DMS 273 (cell line): ENCODE measurements around the gene AGK.
"Not testable (repeated sequence)": the region's sequence is repeated elsewhere in the genome, so short reads cannot be mapped to it uniquely, and the experiment has no call there.

Experiments used
- DNase-seq: peaks from one replicate; lab custom pipeline; 2025; ENCODE audit not compliant: unreplicated experiment; lab: John Stamatoyannopoulos, UW

Gene AGK

GRCh38 chr7:141645188-141645587 lies 94.0 kb downstream of the AGK start:
- DNase-seq, result no peak

GRCh38 chr7:141646826-141647480 lies 95.7 kb downstream of the AGK start:
- DNase-seq, result no peak

- DNase-seq, result not testable (repeated sequence)
Observed at GRCh38 chr7:141647701-141648100, 96.5 kb downstream of the AGK start.

GRCh38 chr7:141648276-141649114 lies 97.3 kb downstream of the AGK start:
- no peak for DNase-seq

- no peak for DNase-seq
Observed at GRCh38 chr7:141649137-141649864, 98.1 kb downstream of the AGK start.

- DNase-seq, result peak; percentile 94
Observed at GRCh38 chr7:141649865-141650634, 98.8 kb downstream of the AGK start.

GRCh38 chr7:141651417-141651816 lies 100.2 kb downstream of the AGK start:
- DNase-seq, result no peak

GRCh38 chr7:141652691-141653090 lies 101.5 kb downstream of the AGK start:
- no peak for DNase-seq

GRCh38 chr7:141654551-141654950 lies 103.3 kb downstream of the AGK start:
- peak; percentile 86 for DNase-seq

- no peak for DNase-seq
Observed at GRCh38 chr7:141659501-141659900, 108.3 kb downstream of the AGK start.

GRCh38 chr7:141660259-141660658 lies 109.0 kb downstream of the AGK start:
- DNase-seq, result no peak

- no peak for DNase-seq
Observed at GRCh38 chr7:141663081-141663849, 112.1 kb downstream of the AGK start.

GRCh38 chr7:141664450-141664849 lies 113.2 kb downstream of the AGK start:
- no peak for DNase-seq

- DNase-seq, result no peak
Observed at GRCh38 chr7:141665208-141666035, 114.2 kb downstream of the AGK start.

- no peak for DNase-seq
Observed at GRCh38 chr7:141666071-141666470, 114.9 kb downstream of the AGK start.

GRCh38 chr7:141668853-141669252 lies 117.6 kb downstream of the AGK start:
- DNase-seq, result no peak

- DNase-seq, result no peak
Observed at GRCh38 chr7:141671705-141672496, 120.7 kb downstream of the AGK start.

GRCh38 chr7:141673346-141673745 lies 122.1 kb downstream of the AGK start:
- DNase-seq, result no peak
